PC-9 (cell line): ENCODE measurements around the gene FBXW7. TPM values are rescaled to one million over a fixed set of nuclear protein-coding genes. Genes with fewer than 3 reads are reported as not detected.

ENCODE experiments used
- BruUV-seq: library from RNA; stranded (reverse); fragments of 400-500 nt; replicated peaks from 2 replicates; lab custom pipeline; 2021; lab: Mats Ljungman, UMichigan
- CTCF ChIA-PET: fragments of 300-600 bp; sonication (Branson Sonifier 250); formaldehyde crosslinking; loops from one replicate; lab custom pipeline; 2022; ENCODE audit warnings: antibody characterized with exemption; lab: Charles Lee
- POLR2A ChIA-PET: fragments of 300-600 bp; sonication (Branson Sonifier 250); formaldehyde crosslinking; loops from one replicate; lab custom pipeline; 2022; ENCODE audit warnings: antibody characterized with exemption; ENCODE audit not compliant: unreplicated experiment; lab: Charles Lee
- DNase-seq, 2 experiments: peaks; one replicate each; pipeline versions ENCODE4 v3.0.0 to v3.0.0-alpha.2; 2015 to 2022; ENCODE audit warnings: mixed read lengths in 1 of 2
- H2AFZ ChIP-seq: fragments of 200-600 bp; sonication (generic); 2 replicates; pipeline ENCODE4 v1.8.1; 2017; ENCODE audit warnings: antibody characterized with exemption
- H3F3A ChIP-seq: fragments of 200-600 bp; sonication (generic); 2 replicates; pipeline ENCODE4 v1.8.1; 2017; ENCODE audit warnings: antibody characterized with exemption, mild to moderate bottlenecking, low read depth; ENCODE audit not compliant: insufficient read depth
- H3K27ac ChIP-seq: fragments of 200-600 bp; sonication (generic); 2 replicates; pipeline ENCODE4 v1.6.1; 2016; ENCODE audit warnings: mixed run types
- H3K27me3 ChIP-seq: fragments of 200-600 bp; sonication (generic); 2 replicates; pipeline ENCODE4 v1.6.1; 2016; ENCODE audit warnings: low read depth, mixed run types; ENCODE audit not compliant: insufficient read depth
- H3K36me3 ChIP-seq: fragments of 200-600 bp; sonication (generic); 2 replicates; pipeline ENCODE4 v1.6.1; 2016; ENCODE audit warnings: low read depth, mixed run types
- H3K4me1 ChIP-seq: fragments of 200-600 bp; sonication (generic); replicated peaks from 2 replicates; pipeline ENCODE4 v1.6.1; 2016; ENCODE audit warnings: mixed run types; ENCODE audit not compliant: insufficient read depth
- H3K4me2 ChIP-seq: fragments of 200-600 bp; sonication (generic); 2 replicates; pipeline ENCODE4 v1.6.1; 2017; ENCODE audit warnings: mixed run types
- H3K4me3 ChIP-seq: fragments of 200-600 bp; sonication (generic); 2 replicates; pipeline ENCODE4 v1.6.1; 2016; ENCODE audit warnings: mixed run types
- H3K79me2 ChIP-seq: fragments of 200-600 bp; sonication (generic); 2 replicates; pipeline ENCODE4 v1.6.1; 2017; ENCODE audit warnings: low read depth, mixed run types
- H3K9me2 ChIP-seq: fragments of 200-600 bp; sonication (generic); 2 replicates; pipeline ENCODE4 v1.8.1; 2017; ENCODE audit warnings: mild to moderate bottlenecking; ENCODE audit not compliant: insufficient read depth
- H3K9me3 ChIP-seq: fragments of 200-600 bp; sonication (generic); 2 replicates; pipeline ENCODE4 v1.8.1; 2016; ENCODE audit warnings: low read depth; ENCODE audit not compliant: insufficient read depth
- H4K20me1 ChIP-seq: fragments of 200-600 bp; sonication (generic); 2 replicates; pipeline ENCODE4 v1.8.1; 2017; ENCODE audit not compliant: insufficient read depth
- EZH2 ChIP-seq: fragments of 200-600 bp; sonication (generic); IDR thresholded peaks from 2 replicates; pipeline ENCODE4 v1.8.0; 2017; ENCODE audit warnings: antibody characterized with exemption, low read depth
- intact Hi-C: fragments of 100-400 bp; cut with micrococcal nuclease; formaldehyde crosslinking; loops from one replicate; pipeline ENCODE4 v1.10.0; 2022; ENCODE audit not compliant: unreplicated experiment
- total RNA-seq: library from RNA; stranded (reverse); gene quantifications from 2 replicates; pipeline ENCODE4 v1.2.3, GENCODE V29; 2021
- TF ChIP-seq, protein P1 (sequence below): fragments of 200-600 bp; sonication (generic); conservative IDR thresholded peaks from 2 replicates; pipeline ENCODE4 v1.6.1; 2017; ENCODE audit warnings: mixed run types, antibody characterized with exemption, mild to moderate bottlenecking, moderate library complexity

The FBXW7 gene
- total RNA-seq, 1 experiment from 2014 or later: 30.2 TPM

DNA sequence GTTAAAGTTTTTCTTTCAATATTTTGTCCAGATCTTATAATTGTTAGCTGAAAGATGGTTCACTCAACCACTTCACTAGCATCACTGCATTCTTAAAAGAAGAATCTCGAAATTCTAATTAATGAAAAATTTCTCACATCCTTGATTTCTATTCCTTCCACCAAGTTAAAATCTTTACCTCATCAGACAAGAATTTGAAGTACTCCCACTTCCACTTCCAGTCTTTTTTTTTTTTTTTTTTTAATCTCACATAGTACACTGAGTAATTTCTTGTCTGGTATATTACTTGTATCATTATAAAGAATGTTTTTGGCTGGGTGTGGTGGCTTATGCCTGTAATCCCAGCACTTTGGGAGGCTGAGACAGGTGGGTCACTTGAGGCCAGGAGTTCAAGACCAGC, 73.2 kb downstream of the FBXW7 start:
- CTCF ChIA-PET: no interaction called here
- Histone ChIP-seq H3K79me2 (peaks cover 23% of the 10 kb centered on the region), H2AFZ (no peak overlapping the region), H3K27me3 (no peaks in the 10 kb centered on the region), H3K27ac (no peak overlapping the region), H3F3A (no peaks in the 10 kb centered on the region; the same call in 1 of the 2 replicates), H3K4me2 (no peak overlapping the region), H3K9me2 (no peaks in the 10 kb centered on the region), H3K36me3 (no peaks in the 10 kb centered on the region), H3K4me3 (no peak overlapping the region), H3K9me3 (no peaks in the 10 kb centered on the region), H4K20me1 (no peaks in the 10 kb centered on the region), H3K4me1 (no peaks in the 10 kb centered on the region; the same call in 1 of the 2 replicates)
- no peak for DNase-seq
- POLR2A ChIA-PET: no interaction called here
- intact Hi-C loops: no loop called here
- TF ChIP-seq EZH2: no peak
- TF ChIP-seq, protein P1, sequence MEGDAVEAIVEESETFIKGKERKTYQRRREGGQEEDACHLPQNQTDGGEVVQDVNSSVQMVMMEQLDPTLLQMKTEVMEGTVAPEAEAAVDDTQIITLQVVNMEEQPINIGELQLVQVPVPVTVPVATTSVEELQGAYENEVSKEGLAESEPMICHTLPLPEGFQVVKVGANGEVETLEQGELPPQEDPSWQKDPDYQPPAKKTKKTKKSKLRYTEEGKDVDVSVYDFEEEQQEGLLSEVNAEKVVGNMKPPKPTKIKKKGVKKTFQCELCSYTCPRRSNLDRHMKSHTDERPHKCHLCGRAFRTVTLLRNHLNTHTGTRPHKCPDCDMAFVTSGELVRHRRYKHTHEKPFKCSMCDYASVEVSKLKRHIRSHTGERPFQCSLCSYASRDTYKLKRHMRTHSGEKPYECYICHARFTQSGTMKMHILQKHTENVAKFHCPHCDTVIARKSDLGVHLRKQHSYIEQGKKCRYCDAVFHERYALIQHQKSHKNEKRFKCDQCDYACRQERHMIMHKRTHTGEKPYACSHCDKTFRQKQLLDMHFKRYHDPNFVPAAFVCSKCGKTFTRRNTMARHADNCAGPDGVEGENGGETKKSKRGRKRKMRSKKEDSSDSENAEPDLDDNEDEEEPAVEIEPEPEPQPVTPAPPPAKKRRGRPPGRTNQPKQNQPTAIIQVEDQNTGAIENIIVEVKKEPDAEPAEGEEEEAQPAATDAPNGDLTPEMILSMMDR: no peak
- BruUV-seq: no TSS peak

GRCh38 chr4:152462047-152462446, 73.8 kb downstream of the FBXW7 start:
- DNase-seq: no peak
- Histone ChIP-seq H3K4me1 (no peaks in the 10 kb centered on the region; the same call in 1 of the 2 replicates), H3K79me2 (peaks cover 23% of the 10 kb centered on the region), H3K9me3 (no peaks in the 10 kb centered on the region), H3K36me3 (no peaks in the 10 kb centered on the region), H3K27ac (no peak overlapping the region), H3K27me3 (no peaks in the 10 kb centered on the region), H3K4me3 (no peak overlapping the region), H3K4me2 (no peak overlapping the region), H3K9me2 (no peaks in the 10 kb centered on the region), H2AFZ (no peak overlapping the region), H4K20me1 (no peaks in the 10 kb centered on the region; the same call in 1 of the 2 replicates), H3F3A (no peaks in the 10 kb centered on the region; the same call in 1 of the 2 replicates)
- ChIA-PET POLR2A (no interaction called here), CTCF (no interaction called here)
- no peak for TF ChIP-seq EZH2
- TF ChIP-seq, protein P1: no peak
- no TSS peak for BruUV-seq
- intact Hi-C loops: no loop called here

GRCh38 chr4:152460488-152460887, 75.4 kb downstream of the FBXW7 start:
- POLR2A ChIA-PET: no interaction called here
- H3K4me2 ChIP-seq: no peak overlapping the region
- no peak overlapping the region for H3K4me3 ChIP-seq
- H3K27me3 ChIP-seq: no peaks in the 10 kb centered on the region
- no peak for DNase-seq
- no peaks in the 10 kb centered on the region for H3K36me3 ChIP-seq
- H3F3A ChIP-seq: no peaks in the 10 kb centered on the region; the same call in 1 of the 2 replicates
- no peaks in the 10 kb centered on the region; the same call in 1 of the 2 replicates for H3K4me1 ChIP-seq
- intact Hi-C loops: no loop called here
- TF ChIP-seq EZH2: no peak
- TF ChIP-seq, protein P1: no peak
- no TSS peak for BruUV-seq
- H4K20me1 ChIP-seq: peaks cover 3% of the 10 kb centered on the region; the same call in 1 of the 2 replicates
- H3K27ac ChIP-seq: no peak overlapping the region
- no peaks in the 10 kb centered on the region for H3K9me3 ChIP-seq
- no peak overlapping the region for H2AFZ ChIP-seq
- CTCF ChIA-PET: interaction anchor here (0.5 to 0.6 kb wide), 2 partner anchors 44 to 819 kb away, joined by 3 read pairs; no protein-coding TSS in a partner anchor
- H3K79me2 ChIP-seq: peaks cover 23% of the 10 kb centered on the region
- H3K9me2 ChIP-seq: no peaks in the 10 kb centered on the region
